SK-N-SH treated with all-trans-retinoic acid at 6 μM for 48 hours (cell line): ENCODE measurements around the gene SMIM14.
A peak's percentile ranks its signal among the peaks of the same experiment; 100 is the strongest.

ENCODE experiments used
- ATAC-seq: fragments of 200-7000 bp; cut with Tn5 transposase; 3 replicates; pipeline ENCODE4 v1.9.1; 2020; ENCODE audit warnings: mild to moderate bottlenecking, moderate library complexity
- BACH2 ChIP-seq: fragments of 250-450 bp; sonication (Bioruptor Pico); IDR thresholded peaks from 2 replicates; pipeline ENCODE4 v1.9.0; 2021; ENCODE audit warnings: mild to moderate bottlenecking, borderline replicate concordance
- CSDC2 ChIP-seq: fragments of 250-450 bp; sonication (Bioruptor Pico); IDR thresholded peaks from 2 replicates; pipeline ENCODE4 v1.5.0; 2020; ENCODE audit warnings: mild to moderate bottlenecking, moderate library complexity
- ESRRG ChIP-seq: fragments of 250-450 bp; sonication (Bioruptor Pico); IDR thresholded peaks from 2 replicates; pipeline ENCODE4 v1.6.1; 2021; ENCODE audit warnings: mild to moderate bottlenecking
- GLIS3 ChIP-seq: fragments of 250-450 bp; sonication (Bioruptor Pico); IDR thresholded peaks from 2 replicates; pipeline ENCODE4 v1.5.0; 2020; ENCODE audit warnings: mild to moderate bottlenecking, moderate library complexity
- ISL1 ChIP-seq: fragments of 250-450 bp; sonication (Bioruptor Pico); IDR thresholded peaks from 2 replicates; pipeline ENCODE4 v2.1.2; 2022; ENCODE audit warnings: mild to moderate bottlenecking, moderate library complexity
- OSR1 ChIP-seq: fragments of 250-450 bp; sonication (Bioruptor Pico); IDR thresholded peaks from 2 replicates; pipeline ENCODE4 v1.8.0; 2022; ENCODE audit warnings: moderate library complexity, mild to moderate bottlenecking, inconsistent platforms
- POU6F1 ChIP-seq: fragments of 250-450 bp; sonication (Bioruptor Pico); IDR thresholded peaks from 2 replicates; pipeline ENCODE4 v1.8.0; 2021; ENCODE audit warnings: low read depth, mild to moderate bottlenecking, moderate library complexity, borderline replicate concordance
- PPARA ChIP-seq: fragments of 250-450 bp; sonication (Bioruptor Pico); IDR thresholded peaks from 2 replicates; pipeline ENCODE4 v1.5.0; 2020; ENCODE audit warnings: mild to moderate bottlenecking, borderline replicate concordance
- SNAI2 ChIP-seq: fragments of 250-450 bp; sonication (Bioruptor Pico); IDR thresholded peaks from 2 replicates; pipeline ENCODE4 v1.5.0; 2020; ENCODE audit warnings: mild to moderate bottlenecking, moderate library complexity
- ZC3H10 ChIP-seq: fragments of 250-450 bp; sonication (Bioruptor Pico); IDR thresholded peaks from 2 replicates; pipeline ENCODE4 v1.5.1; 2021; ENCODE audit warnings: mild to moderate bottlenecking, moderate library complexity
- ZFP3 ChIP-seq: fragments of 250-450 bp; sonication (Bioruptor Pico); IDR thresholded peaks from 2 replicates; pipeline ENCODE4 v1.5.0; 2020; ENCODE audit warnings: mild to moderate bottlenecking, moderate library complexity
- ZFP30 ChIP-seq: fragments of 450-650 bp; formaldehyde crosslinking; IDR thresholded peaks from 2 replicates; pipeline ENCODE4 v1.5.0; 2022; ENCODE audit warnings: mild to moderate bottlenecking, moderate library complexity
- ZNF565 ChIP-seq: fragments of 450-650 bp; formaldehyde crosslinking; conservative IDR thresholded peaks from 2 replicates; pipeline ENCODE4 v1.5.0; 2020; ENCODE audit warnings: low read depth, mild to moderate bottlenecking, moderate library complexity
- ZNF70 ChIP-seq: fragments of 450-650 bp; formaldehyde crosslinking; IDR thresholded peaks from 2 replicates; pipeline ENCODE4 v1.5.0; 2020; ENCODE audit warnings: mild to moderate bottlenecking, moderate library complexity
- ZNF8 ChIP-seq: fragments of 450-650 bp; formaldehyde crosslinking; IDR thresholded peaks from 2 replicates; pipeline ENCODE4 v1.5.0; 2020; ENCODE audit warnings: mild to moderate bottlenecking, moderate library complexity
- TF ChIP-seq, protein P1 (sequence below): fragments of 250-450 bp; sonication (Bioruptor Pico); IDR thresholded peaks from 2 replicates; pipeline ENCODE4 v1.5.0; 2020; ENCODE audit warnings: mild to moderate bottlenecking, moderate library complexity
- TF ChIP-seq, protein P2 (sequence below): fragments of 250-450 bp; sonication (Bioruptor Pico); IDR thresholded peaks from 2 replicates; pipeline ENCODE4 v1.5.1; 2021; ENCODE audit warnings: mild to moderate bottlenecking, moderate library complexity
- TF ChIP-seq, protein P3 (sequence below): fragments of 250-450 bp; sonication (Bioruptor Pico); IDR thresholded peaks from 2 replicates; pipeline ENCODE4 v1.8.0; 2020; ENCODE audit warnings: mild to moderate bottlenecking, moderate library complexity, borderline replicate concordance
- TF ChIP-seq, protein P4 (sequence below): fragments of 250-450 bp; sonication (Bioruptor Pico); IDR thresholded peaks from 2 replicates; pipeline ENCODE4 v1.5.1; 2020; ENCODE audit warnings: low read depth, mild to moderate bottlenecking, moderate library complexity

Gene SMIM14

DNA sequence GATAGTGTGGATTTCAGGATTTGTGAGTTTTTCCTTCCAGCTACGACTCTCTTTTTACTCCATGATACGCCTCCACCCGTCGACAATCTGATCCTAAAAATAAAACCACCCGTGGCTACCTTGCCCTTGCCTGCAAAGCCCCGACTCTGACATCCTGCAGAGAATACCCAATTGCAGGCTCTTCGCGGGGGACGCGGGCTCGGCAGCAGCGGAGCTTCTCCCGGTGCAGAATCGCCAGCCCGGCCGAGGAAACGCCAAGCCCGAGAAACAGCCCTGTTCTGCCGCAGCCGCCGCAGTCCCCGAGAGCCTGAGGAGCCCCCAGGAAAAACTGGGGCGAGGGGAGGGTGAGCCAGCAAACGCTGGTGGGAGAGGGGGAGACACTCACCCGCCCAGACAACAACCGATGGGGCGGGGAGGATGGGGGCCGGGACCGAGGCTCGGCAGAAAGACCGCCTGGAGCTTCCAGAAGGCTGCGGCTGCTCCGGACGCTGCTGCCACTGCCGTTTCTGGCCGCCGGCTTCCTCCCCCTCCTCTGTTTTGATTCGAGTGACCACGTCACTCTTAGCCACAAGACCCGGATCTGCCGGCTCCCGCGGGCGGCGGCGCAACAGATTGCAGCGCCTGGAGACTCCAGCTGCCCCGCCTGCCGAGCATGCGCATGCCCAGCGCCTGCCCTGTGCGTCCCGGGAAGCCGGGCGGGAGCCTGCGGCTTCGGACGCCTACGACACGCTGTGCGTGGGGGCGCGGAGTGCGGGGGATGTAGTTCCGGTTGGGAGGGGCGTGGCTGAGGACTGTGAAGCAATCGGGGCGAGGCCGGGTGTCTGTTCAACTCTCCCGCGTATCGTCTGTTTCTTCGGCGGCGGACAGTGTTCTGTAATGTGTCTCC, at the start of gene SMIM14:
Gene SMIM14 (minus strand): TSS at position 512 of the 886 bp plus-strand sequence. CDS start 33,720 bp downstream, outside the sequence.
- peak; percentile 91 for ATAC-seq
- TF ChIP-seq OSR1 (CRISPR knock-in tag) (no peak), GLIS3 (CRISPR knock-in tag) (no peak), ZC3H10 (no peak), POU6F1 (CRISPR knock-in tag) (no peak), ZFP30 (CRISPR knock-in tag) (no peak), ZFP3 (no peak), CSDC2 (CRISPR knock-in tag) (no peak), ZNF70 (CRISPR knock-in tag) (no peak), ESRRG (CRISPR knock-in tag) (no peak), ZNF8 (CRISPR knock-in tag) (no peak)
- TF ChIP-seq, protein P1, sequence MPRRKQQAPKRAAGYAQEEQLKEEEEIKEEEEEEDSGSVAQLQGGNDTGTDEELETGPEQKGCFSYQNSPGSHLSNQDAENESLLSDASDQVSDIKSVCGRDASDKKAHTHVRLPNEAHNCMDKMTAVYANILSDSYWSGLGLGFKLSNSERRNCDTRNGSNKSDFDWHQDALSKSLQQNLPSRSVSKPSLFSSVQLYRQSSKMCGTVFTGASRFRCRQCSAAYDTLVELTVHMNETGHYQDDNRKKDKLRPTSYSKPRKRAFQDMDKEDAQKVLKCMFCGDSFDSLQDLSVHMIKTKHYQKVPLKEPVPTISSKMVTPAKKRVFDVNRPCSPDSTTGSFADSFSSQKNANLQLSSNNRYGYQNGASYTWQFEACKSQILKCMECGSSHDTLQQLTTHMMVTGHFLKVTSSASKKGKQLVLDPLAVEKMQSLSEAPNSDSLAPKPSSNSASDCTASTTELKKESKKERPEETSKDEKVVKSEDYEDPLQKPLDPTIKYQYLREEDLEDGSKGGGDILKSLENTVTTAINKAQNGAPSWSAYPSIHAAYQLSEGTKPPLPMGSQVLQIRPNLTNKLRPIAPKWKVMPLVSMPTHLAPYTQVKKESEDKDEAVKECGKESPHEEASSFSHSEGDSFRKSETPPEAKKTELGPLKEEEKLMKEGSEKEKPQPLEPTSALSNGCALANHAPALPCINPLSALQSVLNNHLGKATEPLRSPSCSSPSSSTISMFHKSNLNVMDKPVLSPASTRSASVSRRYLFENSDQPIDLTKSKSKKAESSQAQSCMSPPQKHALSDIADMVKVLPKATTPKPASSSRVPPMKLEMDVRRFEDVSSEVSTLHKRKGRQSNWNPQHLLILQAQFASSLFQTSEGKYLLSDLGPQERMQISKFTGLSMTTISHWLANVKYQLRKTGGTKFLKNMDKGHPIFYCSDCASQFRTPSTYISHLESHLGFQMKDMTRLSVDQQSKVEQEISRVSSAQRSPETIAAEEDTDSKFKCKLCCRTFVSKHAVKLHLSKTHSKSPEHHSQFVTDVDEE (CRISPR knock-in tag) = no peak; the same call in 1 of the 2 replicates
- TF ChIP-seq, protein P2, sequence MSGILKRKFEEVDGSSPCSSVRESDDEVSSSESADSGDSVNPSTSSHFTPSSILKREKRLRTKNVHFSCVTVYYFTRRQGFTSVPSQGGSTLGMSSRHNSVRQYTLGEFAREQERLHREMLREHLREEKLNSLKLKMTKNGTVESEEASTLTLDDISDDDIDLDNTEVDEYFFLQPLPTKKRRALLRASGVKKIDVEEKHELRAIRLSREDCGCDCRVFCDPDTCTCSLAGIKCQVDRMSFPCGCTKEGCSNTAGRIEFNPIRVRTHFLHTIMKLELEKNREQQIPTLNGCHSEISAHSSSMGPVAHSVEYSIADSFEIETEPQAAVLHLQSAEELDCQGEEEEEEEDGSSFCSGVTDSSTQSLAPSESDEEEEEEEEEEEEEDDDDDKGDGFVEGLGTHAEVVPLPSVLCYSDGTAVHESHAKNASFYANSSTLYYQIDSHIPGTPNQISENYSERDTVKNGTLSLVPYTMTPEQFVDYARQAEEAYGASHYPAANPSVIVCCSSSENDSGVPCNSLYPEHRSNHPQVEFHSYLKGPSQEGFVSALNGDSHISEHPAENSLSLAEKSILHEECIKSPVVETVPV (CRISPR knock-in tag) = no peak
- TF ChIP-seq, protein P3, sequence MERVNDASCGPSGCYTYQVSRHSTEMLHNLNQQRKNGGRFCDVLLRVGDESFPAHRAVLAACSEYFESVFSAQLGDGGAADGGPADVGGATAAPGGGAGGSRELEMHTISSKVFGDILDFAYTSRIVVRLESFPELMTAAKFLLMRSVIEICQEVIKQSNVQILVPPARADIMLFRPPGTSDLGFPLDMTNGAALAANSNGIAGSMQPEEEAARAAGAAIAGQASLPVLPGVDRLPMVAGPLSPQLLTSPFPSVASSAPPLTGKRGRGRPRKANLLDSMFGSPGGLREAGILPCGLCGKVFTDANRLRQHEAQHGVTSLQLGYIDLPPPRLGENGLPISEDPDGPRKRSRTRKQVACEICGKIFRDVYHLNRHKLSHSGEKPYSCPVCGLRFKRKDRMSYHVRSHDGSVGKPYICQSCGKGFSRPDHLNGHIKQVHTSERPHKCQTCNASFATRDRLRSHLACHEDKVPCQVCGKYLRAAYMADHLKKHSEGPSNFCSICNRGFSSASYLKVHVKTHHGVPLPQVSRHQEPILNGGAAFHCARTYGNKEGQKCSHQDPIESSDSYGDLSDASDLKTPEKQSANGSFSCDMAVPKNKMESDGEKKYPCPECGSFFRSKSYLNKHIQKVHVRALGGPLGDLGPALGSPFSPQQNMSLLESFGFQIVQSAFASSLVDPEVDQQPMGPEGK (CRISPR knock-in tag) = no peak; the same call in 1 of the 2 replicates

DNA sequence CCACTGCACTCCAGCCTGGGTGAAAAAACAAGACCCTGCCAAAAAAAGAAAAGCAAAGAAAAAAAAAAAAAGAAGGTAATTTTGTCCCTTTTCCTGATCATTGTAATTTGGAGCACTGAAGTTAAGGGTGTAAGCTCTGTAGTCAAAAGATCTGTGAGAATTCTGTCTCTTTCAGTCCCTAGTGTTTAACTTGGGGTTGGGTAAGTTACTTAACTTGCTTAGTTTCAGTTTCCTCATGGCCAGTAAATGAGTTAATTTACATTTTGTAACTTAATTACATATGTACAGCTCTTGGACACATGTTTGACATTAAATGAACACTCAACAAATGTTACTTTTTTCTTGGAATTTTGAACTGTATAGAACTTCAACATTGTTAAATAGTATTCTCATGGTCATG, 48.3 kb upstream of the SMIM14 start:
- TF ChIP-seq PPARA (no peak), ZNF70 (CRISPR knock-in tag) (no peak), POU6F1 (CRISPR knock-in tag) (no peak), BACH2 (no peak), ZNF8 (CRISPR knock-in tag) (no peak), ZC3H10 (no peak), ZNF565 (CRISPR knock-in tag) (no peak), SNAI2 (CRISPR knock-in tag) (no peak), CSDC2 (CRISPR knock-in tag) (no peak), ISL1 (CRISPR knock-in tag) (no peak), OSR1 (CRISPR knock-in tag) (no peak)
- TF ChIP-seq, protein P3 (CRISPR knock-in tag) = no peak
- TF ChIP-seq, protein P4, sequence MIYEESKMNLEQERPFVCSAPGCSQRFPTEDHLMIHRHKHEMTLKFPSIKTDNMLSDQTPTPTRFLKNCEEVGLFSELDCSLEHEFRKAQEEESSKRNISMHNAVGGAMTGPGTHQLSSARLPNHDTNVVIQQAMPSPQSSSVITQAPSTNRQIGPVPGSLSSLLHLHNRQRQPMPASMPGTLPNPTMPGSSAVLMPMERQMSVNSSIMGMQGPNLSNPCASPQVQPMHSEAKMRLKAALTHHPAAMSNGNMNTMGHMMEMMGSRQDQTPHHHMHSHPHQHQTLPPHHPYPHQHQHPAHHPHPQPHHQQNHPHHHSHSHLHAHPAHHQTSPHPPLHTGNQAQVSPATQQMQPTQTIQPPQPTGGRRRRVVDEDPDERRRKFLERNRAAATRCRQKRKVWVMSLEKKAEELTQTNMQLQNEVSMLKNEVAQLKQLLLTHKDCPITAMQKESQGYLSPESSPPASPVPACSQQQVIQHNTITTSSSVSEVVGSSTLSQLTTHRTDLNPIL (CRISPR knock-in tag) = no peak
- ATAC-seq = no peak
